OCI-M1 (cell line): ENCODE data around the gene CENPQ.

Experiments used
- DNase-seq: peaks from one replicate; lab custom pipeline; 2025; lab: John Stamatoyannopoulos, UW

Gene CENPQ

DNA sequence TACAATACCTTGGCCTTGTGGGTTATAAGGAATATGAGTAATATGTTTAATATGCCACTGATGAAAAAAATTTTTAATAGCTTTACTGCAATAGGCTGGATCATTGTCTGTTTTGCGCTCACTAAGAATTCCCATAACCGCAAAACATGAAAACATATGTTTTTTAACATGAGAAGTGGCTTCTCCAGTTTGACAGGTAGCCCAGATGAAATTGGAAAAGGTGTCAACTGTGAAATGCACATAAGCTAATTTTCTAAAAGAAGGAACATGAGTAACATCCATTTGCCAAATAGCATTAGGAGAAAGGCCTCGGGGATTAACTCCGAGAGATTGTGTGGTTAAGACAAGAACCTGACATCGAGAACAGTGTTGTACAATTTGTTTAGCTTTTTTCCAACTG lies 41.5 kb downstream of the CENPQ start:
- no peak for DNase-seq

DNA sequence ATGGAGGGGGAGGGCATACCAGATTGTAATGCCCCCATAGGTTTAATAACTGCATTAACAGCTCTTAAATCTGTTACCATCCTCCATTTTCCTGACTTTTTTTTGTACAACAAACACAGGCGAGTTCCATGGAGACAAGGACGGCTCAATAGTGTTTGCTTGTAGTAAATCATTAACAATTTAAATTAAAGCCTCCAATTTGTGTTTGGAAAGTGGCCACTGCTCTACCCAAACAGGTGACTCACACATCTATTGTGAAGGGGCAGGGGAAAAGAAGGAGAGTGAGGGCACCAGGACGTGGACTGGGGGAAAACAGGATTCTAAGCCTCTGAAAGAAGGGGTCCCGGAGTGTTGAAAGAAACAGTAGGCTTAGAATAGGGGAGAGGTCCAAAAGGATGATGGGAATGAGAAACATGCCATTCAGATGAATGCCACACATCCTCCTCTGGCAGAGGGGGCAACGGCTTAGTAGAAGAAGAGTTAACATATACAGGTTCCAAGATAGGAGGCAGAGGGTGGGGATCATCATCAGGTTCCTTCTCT lies 43.5 kb downstream of the CENPQ start:
- DNase-seq: no peak

GRCh38 chr6:49509342-49509741 lies 46.2 kb downstream of the CENPQ start:
- DNase-seq: no peak

GRCh38 chr6:49513153-49513989 lies 50.2 kb downstream of the CENPQ start:
- no peak for DNase-seq

- DNase-seq: no peak
Measured at GRCh38 chr6:49514571-49515484, 51.7 kb downstream of the CENPQ start.

DNA sequence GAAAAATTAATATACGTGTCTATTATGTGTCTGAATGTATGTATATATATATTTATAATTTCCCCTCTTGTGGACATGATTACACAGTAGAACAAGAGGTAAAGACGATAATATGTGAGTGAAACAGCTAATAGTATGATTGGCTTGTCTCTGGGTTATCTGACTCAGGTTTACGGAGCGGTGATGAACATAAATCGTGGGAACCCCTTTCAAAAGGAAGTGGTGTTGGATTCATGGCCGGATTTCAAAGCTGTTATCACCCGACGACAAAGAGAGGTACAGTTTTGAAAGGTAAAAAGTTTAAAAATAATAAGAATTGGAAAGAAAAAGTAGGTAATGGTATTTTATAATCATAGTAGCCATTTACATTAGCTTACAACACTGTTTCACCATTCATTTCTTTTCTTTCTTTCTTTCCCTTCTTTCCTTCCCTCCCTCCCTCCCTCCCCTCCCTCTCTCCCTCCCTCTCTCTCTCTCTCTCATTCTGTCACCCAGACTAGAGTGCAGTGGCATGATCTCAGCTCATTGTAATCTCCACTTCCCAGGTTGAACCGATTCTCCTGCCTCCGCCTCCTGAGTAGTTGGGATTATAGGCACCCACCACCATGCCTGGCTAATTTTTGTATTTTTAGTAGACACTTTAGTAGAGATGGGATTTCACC lies 52.4 kb downstream of the CENPQ start:
- no peak for DNase-seq

DNA sequence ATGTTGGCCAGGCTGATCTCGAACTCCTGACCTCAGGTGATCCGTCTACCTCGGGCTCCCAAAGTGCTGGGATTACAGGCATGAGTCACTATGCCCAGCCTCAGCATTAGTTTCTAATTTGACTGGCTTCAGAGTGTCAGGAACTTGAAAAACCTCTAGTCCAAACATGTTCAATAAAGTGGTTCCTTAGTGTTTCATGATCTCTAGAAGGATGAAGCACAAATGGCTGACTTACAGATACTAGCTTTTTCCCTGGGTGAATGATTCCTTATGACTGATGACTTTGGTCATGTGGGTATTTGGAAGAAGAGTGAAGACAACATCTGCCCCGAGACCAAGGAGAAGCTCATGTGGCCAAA lies 53.0 kb downstream of the CENPQ start:
- no peak for DNase-seq

DNA sequence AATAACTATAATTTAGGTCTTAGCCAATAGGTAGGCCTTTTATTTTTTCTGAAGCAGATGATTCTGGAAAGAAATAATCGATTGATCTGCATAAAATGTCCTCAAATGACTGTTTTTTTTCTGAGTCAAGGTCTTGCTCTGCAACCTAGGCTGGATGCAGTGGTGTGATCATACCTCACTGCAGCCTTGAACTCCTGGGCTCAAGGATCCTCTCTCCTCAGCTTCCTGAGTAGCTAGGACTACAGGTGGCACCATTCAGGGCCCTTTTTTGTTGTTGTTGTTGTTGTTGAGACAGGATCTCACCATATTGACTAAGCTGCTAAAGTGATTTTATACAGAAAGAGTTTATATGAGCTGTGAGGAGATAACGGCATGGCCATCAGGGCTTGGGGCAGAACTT lies 54.7 kb downstream of the CENPQ start:
- no peak for DNase-seq

DNA sequence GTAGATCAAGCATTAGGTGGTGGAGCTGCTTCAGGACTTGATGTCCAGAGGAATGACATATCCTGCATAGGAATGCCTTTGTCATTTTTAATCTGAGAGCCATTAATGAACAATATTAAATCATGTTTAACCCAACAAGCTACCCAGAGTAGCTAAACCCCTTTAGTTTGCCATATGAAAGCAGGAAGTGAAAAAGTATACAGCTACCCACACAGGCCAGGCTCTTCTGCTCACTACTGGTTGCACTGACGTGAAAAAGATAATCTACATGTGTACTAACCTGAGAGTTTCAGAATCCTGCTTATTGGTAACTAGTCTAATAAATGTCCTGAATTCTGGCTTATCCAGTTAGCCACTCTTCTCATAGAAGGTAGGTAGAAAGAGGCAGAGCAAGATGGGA lies 56.5 kb downstream of the CENPQ start:
- DNase-seq: no peak

GRCh38 chr6:49522710-49523593 lies 59.8 kb downstream of the CENPQ start:
- no peak for DNase-seq

GRCh38 chr6:49523901-49524300 lies 60.7 kb downstream of the CENPQ start:
- no peak for DNase-seq

- no peak for DNase-seq
Measured at GRCh38 chr6:49524541-49524940, 61.4 kb downstream of the CENPQ start.

GRCh38 chr6:49526598-49526997 lies 63.4 kb downstream of the CENPQ start:
- no peak for DNase-seq

DNA sequence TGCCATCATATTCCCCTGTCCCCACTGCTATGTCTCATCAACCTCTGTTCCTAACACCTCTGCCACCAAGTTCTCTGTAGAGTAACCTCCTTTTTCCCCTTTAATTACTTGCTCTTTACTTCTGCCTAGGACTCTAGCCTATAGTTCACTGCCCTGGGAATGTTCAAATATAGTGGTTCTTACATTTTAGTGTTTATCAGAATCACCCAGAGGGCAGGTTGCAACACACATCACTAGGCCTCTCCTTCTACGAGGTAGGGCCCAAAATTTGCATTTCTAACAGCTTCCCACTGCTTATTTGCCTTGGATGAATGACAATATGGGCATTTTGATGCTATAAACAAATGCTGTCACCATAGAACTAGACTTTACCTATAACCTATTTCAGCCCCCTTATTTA lies 64.2 kb downstream of the CENPQ start:
- DNase-seq: peak; percentile 24

DNA sequence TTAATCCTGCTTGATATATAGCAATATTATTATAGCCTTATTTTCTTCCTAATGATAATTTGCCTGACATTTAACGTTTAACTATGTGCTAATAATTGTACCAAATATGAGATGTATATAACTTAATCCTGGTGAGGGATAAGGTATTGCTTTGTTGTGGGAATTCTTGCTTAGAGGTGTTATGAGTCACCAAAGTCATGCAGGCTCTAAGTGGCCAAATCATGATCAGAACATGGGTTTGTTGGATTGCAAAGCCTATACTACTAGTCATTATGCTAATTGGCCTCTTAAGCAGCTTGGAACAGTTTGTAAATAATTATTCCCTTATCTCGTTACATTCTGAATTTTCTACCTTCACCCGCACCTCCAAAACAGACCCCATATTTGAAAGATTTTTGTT lies 65.4 kb downstream of the CENPQ start:
- DNase-seq: no peak

DNA sequence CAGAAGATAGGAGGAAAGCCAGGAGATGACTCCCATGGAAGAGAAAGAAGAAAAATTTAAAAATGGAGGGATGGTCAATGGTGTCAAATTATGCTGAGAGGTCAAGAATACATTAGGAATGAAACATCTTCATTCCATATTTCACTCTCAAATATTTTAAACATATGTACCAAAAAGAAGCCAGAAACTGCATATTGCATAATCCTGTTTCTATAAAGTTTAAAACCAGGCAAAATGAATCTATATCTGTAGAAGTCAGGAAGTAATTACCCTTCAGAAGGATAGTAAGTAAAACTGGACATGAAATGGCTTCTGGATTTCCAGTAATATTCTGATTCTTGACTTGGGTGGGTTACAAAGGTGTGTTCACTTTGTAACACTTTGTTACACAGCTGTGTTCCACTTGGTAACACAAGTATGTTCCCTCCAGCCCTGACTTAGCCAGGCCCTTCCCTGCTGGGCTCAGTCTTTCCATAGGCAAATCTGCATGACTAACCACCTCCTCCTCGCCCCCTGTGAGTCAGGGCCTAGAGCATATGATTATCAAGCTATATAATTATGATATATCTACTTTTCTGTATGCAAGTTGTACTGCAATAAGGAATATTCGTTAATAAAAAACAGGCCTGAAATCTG lies 67.1 kb downstream of the CENPQ start:
- DNase-seq: no peak

- peak; percentile 96 for DNase-seq
Measured at GRCh38 chr6:49531774-49532569, 68.8 kb downstream of the CENPQ start.

DNA sequence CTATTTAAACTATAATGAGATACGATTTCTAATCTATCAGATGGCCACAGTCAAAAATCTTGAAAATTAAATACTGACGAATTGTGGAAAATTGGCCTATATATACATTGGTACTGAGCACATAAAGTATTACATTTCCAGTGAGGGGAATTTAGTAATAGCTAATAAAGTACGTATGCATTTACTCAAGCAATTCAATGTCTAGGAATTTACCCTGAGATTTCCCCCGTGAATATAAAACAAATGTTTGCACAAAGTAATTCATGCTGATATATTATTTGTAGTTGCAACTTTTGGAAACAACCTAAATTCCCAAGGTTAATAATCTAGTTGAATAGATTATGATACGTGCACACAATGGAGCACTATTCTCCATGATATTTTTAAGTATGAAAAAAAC lies 72.6 kb downstream of the CENPQ start:
- DNase-seq: no peak

DNA sequence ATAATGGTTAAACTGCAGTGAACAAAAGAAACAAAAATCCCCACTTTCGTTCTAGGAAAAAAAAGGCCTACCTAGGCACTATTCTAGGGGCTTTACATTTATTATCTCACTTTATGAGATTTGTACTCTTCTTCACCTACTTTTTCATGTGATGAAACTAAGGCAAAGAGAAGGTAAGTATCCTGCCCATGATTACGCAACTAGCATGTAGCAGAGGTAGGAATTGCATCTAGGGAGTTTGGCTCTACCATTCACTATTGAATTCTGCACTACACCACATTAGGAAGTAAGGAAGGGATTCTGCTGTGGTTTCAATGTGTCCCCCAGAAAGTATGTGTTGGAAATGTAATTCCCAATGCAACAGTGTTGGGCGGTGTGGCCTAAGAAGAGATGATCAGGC lies 75.9 kb downstream of the CENPQ start:
- DNase-seq: peak; percentile 17

GRCh38 chr6:49540614-49541013 lies 77.4 kb downstream of the CENPQ start:
- DNase-seq: no peak
